Pancreas (tissue), 10 donors: ENCODE results near the gene CD79A. TPM values are rescaled to one million over a fixed set of nuclear protein-coding genes. Genes with fewer than 3 reads are reported as not detected.

Experiments
- ATAC-seq, 4 donors: fragments of 200-7000 bp; cut with Tn5 transposase; one replicate each; pipeline versions ENCODE4 v1.8.0 to v1.9.1; 2020; ENCODE audit warnings: mild to moderate bottlenecking in 4 of 4, moderate library complexity in 4 of 4
- DNase-seq, 6 donors: peaks; one replicate each; pipeline ENCODE4 v3.0.0-alpha.2; 2020
- FAIRE-seq: peaks from 2 replicates; lab custom pipeline; 2012; peaks lifted over from hg19 to GRCh38; lab: Jason Lieb, UNC
- H3K27ac ChIP-seq, 4 donors: fragments of 200-600 bp; sonication (generic); 1 replicate in 3 of 4; 2 replicates in 1 of 4; pipeline versions ENCODE4 v1.5.0 to v1.8.0; 2020
- H3K27me3 ChIP-seq, 4 donors: fragments of 200-600 bp; one replicate each; pipeline ENCODE4 v1.8.0; 2021
- H3K36me3 ChIP-seq, 3 donors: fragments of 200-600 bp; sonication (generic) in 1 of 3; one replicate each; pipeline versions ENCODE4 v1.5.0 to v1.8.0; 2020 to 2021
- H3K4me1 ChIP-seq, 3 donors: fragments of 200-600 bp; one replicate each; pipeline ENCODE4 v1.8.0; 2021
- H3K4me3 ChIP-seq, 4 donors: fragments of 200-600 bp; sonication (generic) in 2 of 4; one replicate each; pipeline versions ENCODE4 v1.5.0 to v1.8.0; 2020 to 2021
- H3K9me3 ChIP-seq, 4 donors: fragments of 200-600 bp; one replicate each; pipeline ENCODE4 v1.8.0; 2021
- CTCF ChIP-seq, 4 donors: fragments of 200-600 bp; sonication (generic) in 3 of 4; IDR thresholded peaks; one replicate each; pipeline versions ENCODE4 v1.5.0 to v1.8.0; 2021; ENCODE audit warnings: antibody characterized with exemption in 4 of 4
- WGBS, 2 donors: extraction: QIAGEN DNeasy Blood & Tissue Kit; methylation state at CpG; one replicate each; pipeline ENCODE4 v1.1.7; 2013; 5-methylcytosine and 5-hydroxymethylcytosine counted together
- intact Hi-C, 3 donors: fragments of 100-400 bp; cut with DNase I; formaldehyde crosslinking; loops; one replicate each; pipeline versions ENCODE4 v1.11.1 to v1.14.2; 2022
- polyA plus RNA-seq, 2 donors: library from polyadenylated mRNA; stranded (reverse); fragments of 200-250 nt; gene quantifications; one replicate each; pipeline ENCODE4 v1.2.3, GENCODE V29; 2013
- total RNA-seq, 6 donors: library from RNA; stranded (reverse); fragmentation: NEBNext Ultra II Directional in 4 of 6; extraction: Animal tissue kit (Norgen Biotek cat#: 25700) in 4 of 6; gene quantifications; one replicate each; pipeline versions ENCODE4 v1.2.1 to v1.2.4, GENCODE V29; 2021 to 2023
- donor health status: healthy with polysubstance abuse.
- donor health status: DM: no; HTN: no; CAD: no; lungs with moderate emphysema.
- donor health status: DM: no; HTN: no; CAD: no.
- donor health status: control.
- donor health status: control.
- donor health status: Bipolar disorder and iron deficiency.
- donor health status: DM: yes; HTN: yes; CAD: no.
- donor health status: DM: no; HTN: no; CAD: no.
- donor health status: DM: no; HTN: no; CAD: no.
- donor health status: DM: yes; HTN: yes; CAD: no.

The CD79A gene
- total and polyA plus RNA-seq, 8 donors: 0.11 to 1.00 (median 0.28) TPM; not detected in 1

- H3K27me3 ChIP-seq: no peaks in the 10 kb centered on the region
- FAIRE-seq (no peak), DNase-seq (no peak), ATAC-seq (no peak)
- H3K9me3 ChIP-seq: no peaks in the 10 kb centered on the region
- 91 to 94% methylated on average over 34 of the region's 34 CpGs for WGBS, 2 donors
- no peak for TF ChIP-seq CTCF (IDR thresholded peaks at IDR 0.05)
- intact Hi-C loops: no loop called here
- no peaks in the 10 kb centered on the region for H3K4me1 ChIP-seq
- no peak overlapping the region for H3K27ac ChIP-seq
- H3K36me3 ChIP-seq: peaks cover 0 to 29% (median 14%) of the 10 kb centered on the region in 3 donors
- no peak overlapping the region for H3K4me3 ChIP-seq
Measured at GRCh38 chr19:41892173-41892902, 15.3 kb downstream of the CD79A start.

GRCh38 chr19:41893899-41894298, 16.8 kb downstream of the CD79A start:
- intact Hi-C loops: no loop called here
- H3K27ac ChIP-seq: no peak overlapping the region
- no peaks in the 10 kb centered on the region for H3K4me1 ChIP-seq
- H3K9me3 ChIP-seq: no peaks in the 10 kb centered on the region
- H3K36me3 ChIP-seq: peaks cover 0 to 38% (median 23%) of the 10 kb centered on the region in 3 donors
- H3K4me3 ChIP-seq: no peak overlapping the region
- TF ChIP-seq CTCF (IDR thresholded peaks at IDR 0.05): no peak
- H3K27me3 ChIP-seq: no peaks in the 10 kb centered on the region
- no peak for DNase-seq
- ATAC-seq: no peak
- FAIRE-seq: no peak
- 85 to 92% methylated on average over 6 of the region's 6 CpGs for WGBS, 2 donors

- no peak overlapping the region for H3K27ac ChIP-seq
- H3K36me3 ChIP-seq: peaks cover 0 to 33% (median 26%) of the 10 kb centered on the region in 3 donors
- no peak for FAIRE-seq
- ATAC-seq: no peak
- WGBS, 2 donors: 87 to 93% methylated on average over 14 of the region's 14 CpGs
- no peak overlapping the region for H3K4me3 ChIP-seq
- no peaks in the 10 kb centered on the region for H3K27me3 ChIP-seq
- H3K9me3 ChIP-seq: no peaks in the 10 kb centered on the region
- intact Hi-C loops: no loop called here
- no peak for DNase-seq
- no peaks in the 10 kb centered on the region for H3K4me1 ChIP-seq
- no peak for TF ChIP-seq CTCF (IDR thresholded peaks at IDR 0.05)
Measured at GRCh38 chr19:41894350-41894749, 17.3 kb downstream of the CD79A start.

- TF ChIP-seq CTCF (IDR thresholded peaks at IDR 0.05): no peak
- DNase-seq (no peak), ATAC-seq (no peak), FAIRE-seq (no peak)
- Histone ChIP-seq H3K9me3 (no peaks in the 10 kb centered on the region), H3K36me3 (peaks cover 0 to 43% (median 29%) of the 10 kb centered on the region in 3 donors), H3K4me1 (no peaks in the 10 kb centered on the region), H3K27ac (no peak overlapping the region), H3K27me3 (no peaks in the 10 kb centered on the region), H3K4me3 (no peak overlapping the region)
- intact Hi-C loops: no loop called here
- WGBS, 2 donors: 88 to 89% methylated on average over 19 of the region's 19 CpGs
Measured at GRCh38 chr19:41895745-41896580, 18.9 kb downstream of the CD79A start.
